Neural cell (in vitro differentiated cells): ENCODE results near the gene RAB42. TPM values are rescaled to one million over a fixed set of nuclear protein-coding genes. Genes with fewer than 3 reads are reported as not detected.

ENCODE experiments used
- H2AFZ ChIP-seq: fragments of 200-600, 300-800 bp; sonication (generic), shearing (Covaris generic); 2 replicates; pipeline ENCODE4 v1.6.0; 2014; ENCODE audit warnings: low read depth, mild to moderate bottlenecking, antibody characterized with exemption, low read length, moderate library complexity
- H3F3A ChIP-seq: fragments of 200-600 bp; shearing (Covaris generic); 2 replicates; pipeline ENCODE4 v1.6.1; 2016; ENCODE audit warnings: mild to moderate bottlenecking, moderate library complexity, mixed read lengths, antibody characterized with exemption, low read length; ENCODE audit not compliant: insufficient read depth, poor library complexity, severe bottlenecking
- H3K27ac ChIP-seq: fragments of 200-600, 300-800 bp; sonication (generic), shearing (Covaris generic); 2 replicates; pipeline ENCODE4 v1.5.1; 2014; ENCODE audit warnings: mild to moderate bottlenecking, low read length, moderate library complexity
- H3K27me3 ChIP-seq: fragments of 300-800, 200-600 bp; sonication (generic), shearing (Covaris generic); 2 replicates; pipeline ENCODE4 v1.6.0; 2014; ENCODE audit warnings: mild to moderate bottlenecking, low read depth, low read length, moderate library complexity; ENCODE audit not compliant: insufficient read depth
- H3K36me3 ChIP-seq: fragments of 300-800, 200-600 bp; sonication (generic), shearing (Covaris generic); 2 replicates; pipeline ENCODE4 v1.5.1; 2014; ENCODE audit warnings: mild to moderate bottlenecking, antibody characterized with exemption, low read length, moderate library complexity; ENCODE audit not compliant: insufficient read depth
- H3K4me2 ChIP-seq: fragments of 300-800, 200-600 bp; sonication (generic), shearing (Covaris generic); 2 replicates; pipeline ENCODE4 v1.6.0; 2014; ENCODE audit warnings: mild to moderate bottlenecking, low read length
- H3K4me3 ChIP-seq: fragments of 300-800, 200-600 bp; sonication (generic), shearing (Covaris generic); 2 replicates; pipeline ENCODE4 v1.5.1; 2014; ENCODE audit warnings: mild to moderate bottlenecking, low read length, moderate library complexity
- H3K79me2 ChIP-seq: fragments of 200-600 bp; shearing (Covaris generic); replicated peaks from 2 replicates; pipeline ENCODE4 v1.6.0; 2014; ENCODE audit warnings: mild to moderate bottlenecking, low read length, moderate library complexity; ENCODE audit not compliant: insufficient read depth
- H3K9ac ChIP-seq: fragments of 300-800, 200-600 bp; sonication (generic), shearing (Covaris generic); 2 replicates; pipeline ENCODE4 v1.6.1; 2016; ENCODE audit warnings: mild to moderate bottlenecking, low read length, mixed read lengths
- H3K9me2 ChIP-seq: fragments of 200-600 bp; shearing (Covaris generic); 2 replicates; pipeline ENCODE4 v1.6.1; 2016; ENCODE audit warnings: mild to moderate bottlenecking, low read length, mixed read lengths; ENCODE audit not compliant: insufficient read depth
- H3K9me3 ChIP-seq: fragments of 200-600, 300-800 bp; sonication (generic), shearing (Covaris generic); 2 replicates; pipeline ENCODE4 v1.6.1; 2016; ENCODE audit warnings: mild to moderate bottlenecking, mixed run types, low read length, moderate library complexity, mixed read lengths
- H4K20me1 ChIP-seq: fragments of 200-600 bp; shearing (Covaris generic); 2 replicates; pipeline ENCODE4 v1.6.1; 2016; ENCODE audit warnings: mild to moderate bottlenecking, mixed run types; ENCODE audit not compliant: insufficient read depth
- CTCF ChIP-seq: fragments of 450-650 bp; IDR thresholded peaks from 2 replicates; pipeline ENCODE4 v1.5.1; 2014; ENCODE audit warnings: antibody characterized with exemption, mild to moderate bottlenecking, moderate library complexity; ENCODE audit not compliant: poor library complexity, severe bottlenecking
- EP300 ChIP-seq: fragments of 450-650 bp; conservative IDR thresholded peaks from 2 replicates; pipeline ENCODE4 v1.6.1; 2014; ENCODE audit warnings: antibody characterized with exemption, mild to moderate bottlenecking, moderate library complexity; ENCODE audit not compliant: poor library complexity, severe bottlenecking
- EZH2 ChIP-seq: fragments of 200-600, 300-800 bp; shearing (Covaris generic), sonication (generic); IDR thresholded peaks from 2 replicates; pipeline ENCODE4 v1.6.1; 2014; ENCODE audit warnings: antibody characterized with exemption, low read length, borderline replicate concordance, mild to moderate bottlenecking; ENCODE audit not compliant: insufficient read depth, poor library complexity, severe bottlenecking
- MXI1 ChIP-seq: fragments of 450-650 bp; conservative IDR thresholded peaks from 2 replicates; pipeline ENCODE4 v1.6.1; 2014; ENCODE audit warnings: antibody characterized with exemption, mild to moderate bottlenecking; ENCODE audit not compliant: poor library complexity, severe bottlenecking
- POLR2AphosphoS5 ChIP-seq: IDR thresholded peaks from 2 replicates; pipeline ENCODE4 v1.6.1; 2012
- RAD21 ChIP-seq: fragments of 450-650 bp; conservative IDR thresholded peaks from 2 replicates; pipeline ENCODE4 v1.6.1; 2014; ENCODE audit warnings: antibody characterized with exemption, mild to moderate bottlenecking, moderate library complexity
- SMC3 ChIP-seq: fragments of 450-650 bp; conservative IDR thresholded peaks from 2 replicates; pipeline ENCODE4 v1.6.1; 2014; ENCODE audit warnings: antibody characterized with exemption, mild to moderate bottlenecking, moderate library complexity; ENCODE audit not compliant: poor library complexity
- TAF1 ChIP-seq: IDR thresholded peaks from 2 replicates; pipeline ENCODE4 v1.6.1; 2012; ENCODE audit warnings: low read depth
- polyA plus RNA-seq: library from polyadenylated mRNA; depleted of rRNA; stranded (reverse); fragments of >200 nt; gene quantifications from 2 replicates; pipeline ENCODE4 v1.2.3, GENCODE V29; 2014
- TF ChIP-seq, protein P1 (sequence below): IDR thresholded peaks from 2 replicates; pipeline ENCODE4 v1.6.1; 2012; ENCODE audit warnings: borderline replicate concordance

The RAB42 gene
- polyA plus RNA-seq, 1 donor from 2014 or later: not detected

GRCh38 chr1:28564310-28564709 is 27.8 kb upstream of the RAB42 start:
- no peaks in the 10 kb centered on the region for H3K9me3 ChIP-seq

GRCh38 chr1:28565040-28565439 is 27.0 kb upstream of the RAB42 start:
- Histone ChIP-seq H4K20me1 (no peaks in the 10 kb centered on the region), H3K79me2 (no peaks in the 10 kb centered on the region), H3K9ac (no peak overlapping the region), H3K4me2 (no peak overlapping the region), H3F3A (no peaks in the 10 kb centered on the region), H3K4me3 (no peak overlapping the region), H3K36me3 (peaks cover 7% of the 10 kb centered on the region), H3K27me3 (no peaks in the 10 kb centered on the region), H3K9me2 (no peaks in the 10 kb centered on the region), H3K27ac (no peak overlapping the region), H3K9me3 (no peaks in the 10 kb centered on the region), H2AFZ (no peak overlapping the region)
- TF ChIP-seq EZH2 (no peak), CTCF (no peak), SMC3 (no peak), POLR2AphosphoS5 (no peak), EP300 (no peak), TAF1 (no peak)
- TF ChIP-seq, protein P1, sequence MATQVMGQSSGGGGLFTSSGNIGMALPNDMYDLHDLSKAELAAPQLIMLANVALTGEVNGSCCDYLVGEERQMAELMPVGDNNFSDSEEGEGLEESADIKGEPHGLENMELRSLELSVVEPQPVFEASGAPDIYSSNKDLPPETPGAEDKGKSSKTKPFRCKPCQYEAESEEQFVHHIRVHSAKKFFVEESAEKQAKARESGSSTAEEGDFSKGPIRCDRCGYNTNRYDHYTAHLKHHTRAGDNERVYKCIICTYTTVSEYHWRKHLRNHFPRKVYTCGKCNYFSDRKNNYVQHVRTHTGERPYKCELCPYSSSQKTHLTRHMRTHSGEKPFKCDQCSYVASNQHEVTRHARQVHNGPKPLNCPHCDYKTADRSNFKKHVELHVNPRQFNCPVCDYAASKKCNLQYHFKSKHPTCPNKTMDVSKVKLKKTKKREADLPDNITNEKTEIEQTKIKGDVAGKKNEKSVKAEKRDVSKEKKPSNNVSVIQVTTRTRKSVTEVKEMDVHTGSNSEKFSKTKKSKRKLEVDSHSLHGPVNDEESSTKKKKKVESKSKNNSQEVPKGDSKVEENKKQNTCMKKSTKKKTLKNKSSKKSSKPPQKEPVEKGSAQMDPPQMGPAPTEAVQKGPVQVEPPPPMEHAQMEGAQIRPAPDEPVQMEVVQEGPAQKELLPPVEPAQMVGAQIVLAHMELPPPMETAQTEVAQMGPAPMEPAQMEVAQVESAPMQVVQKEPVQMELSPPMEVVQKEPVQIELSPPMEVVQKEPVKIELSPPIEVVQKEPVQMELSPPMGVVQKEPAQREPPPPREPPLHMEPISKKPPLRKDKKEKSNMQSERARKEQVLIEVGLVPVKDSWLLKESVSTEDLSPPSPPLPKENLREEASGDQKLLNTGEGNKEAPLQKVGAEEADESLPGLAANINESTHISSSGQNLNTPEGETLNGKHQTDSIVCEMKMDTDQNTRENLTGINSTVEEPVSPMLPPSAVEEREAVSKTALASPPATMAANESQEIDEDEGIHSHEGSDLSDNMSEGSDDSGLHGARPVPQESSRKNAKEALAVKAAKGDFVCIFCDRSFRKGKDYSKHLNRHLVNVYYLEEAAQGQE: no peak

More at GRCh38 chr1:28564310-28564709, 27.8 kb upstream of the RAB42 start:
- Histone ChIP-seq H3K9ac (no peak overlapping the region), H3K27ac (no peak overlapping the region), H3K4me2 (no peak overlapping the region), H2AFZ (no peak overlapping the region), H3K27me3 (no peaks in the 10 kb centered on the region), H3K79me2 (no peaks in the 10 kb centered on the region), H3K4me3 (no peak overlapping the region), H3K36me3 (peaks cover 7% of the 10 kb centered on the region), H4K20me1 (no peaks in the 10 kb centered on the region), H3K9me2 (no peaks in the 10 kb centered on the region), H3F3A (no peaks in the 10 kb centered on the region)
- no peak for TF ChIP-seq CTCF
- TF ChIP-seq POLR2AphosphoS5: no peak
- TF ChIP-seq SMC3: no peak
- no peak for TF ChIP-seq EZH2
- TF ChIP-seq EP300: no peak
- TF ChIP-seq, protein P1: no peak
- no peak for TF ChIP-seq RAD21
- TF ChIP-seq MXI1: no peak
- no peak for TF ChIP-seq TAF1
